Fibroblast of lung (primary cell): ENCODE results near the gene SUPT5H.

Source experiments
- EZH2 ChIP-seq: IDR thresholded peaks from 2 replicates; pipeline ENCODE4 v1.5.1; 2012; ENCODE audit warnings: low read length, control low read depth, mild to moderate bottlenecking; ENCODE audit errors: missing control alignments
- TF ChIP-seq, protein P1 (sequence below), 2 donors: IDR thresholded peaks in 1 of 2; conservative IDR thresholded peaks in 1 of 2; 1 replicate in 1 of 2; 2 replicates in 1 of 2; pipeline ENCODE4 v1.5.1; 2011 to 2012; ENCODE audit warnings: low read length in 2 of 2, control low read depth in 1 of 2, inconsistent platforms in 1 of 2, low read depth in 1 of 2, mild to moderate bottlenecking in 1 of 2

DNA sequence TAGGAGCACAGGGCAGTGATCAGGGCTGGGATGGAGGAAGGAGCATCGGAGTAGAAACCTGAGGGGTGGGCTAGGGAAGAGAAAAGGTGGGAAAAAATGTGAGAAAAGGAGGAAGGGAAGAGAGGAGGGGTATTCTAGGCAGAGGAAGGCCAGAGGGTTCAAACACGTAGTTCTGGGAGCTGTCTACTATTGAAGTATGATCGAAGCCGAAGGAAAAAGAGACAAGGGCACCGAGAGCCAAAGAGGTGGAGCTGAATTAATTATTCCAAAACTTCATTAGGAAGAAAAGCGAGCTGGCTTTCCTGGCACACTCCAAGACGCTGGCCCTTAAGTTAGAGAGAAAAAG is 61.2 kb downstream of the SUPT5H start:
- TF ChIP-seq, protein P1, sequence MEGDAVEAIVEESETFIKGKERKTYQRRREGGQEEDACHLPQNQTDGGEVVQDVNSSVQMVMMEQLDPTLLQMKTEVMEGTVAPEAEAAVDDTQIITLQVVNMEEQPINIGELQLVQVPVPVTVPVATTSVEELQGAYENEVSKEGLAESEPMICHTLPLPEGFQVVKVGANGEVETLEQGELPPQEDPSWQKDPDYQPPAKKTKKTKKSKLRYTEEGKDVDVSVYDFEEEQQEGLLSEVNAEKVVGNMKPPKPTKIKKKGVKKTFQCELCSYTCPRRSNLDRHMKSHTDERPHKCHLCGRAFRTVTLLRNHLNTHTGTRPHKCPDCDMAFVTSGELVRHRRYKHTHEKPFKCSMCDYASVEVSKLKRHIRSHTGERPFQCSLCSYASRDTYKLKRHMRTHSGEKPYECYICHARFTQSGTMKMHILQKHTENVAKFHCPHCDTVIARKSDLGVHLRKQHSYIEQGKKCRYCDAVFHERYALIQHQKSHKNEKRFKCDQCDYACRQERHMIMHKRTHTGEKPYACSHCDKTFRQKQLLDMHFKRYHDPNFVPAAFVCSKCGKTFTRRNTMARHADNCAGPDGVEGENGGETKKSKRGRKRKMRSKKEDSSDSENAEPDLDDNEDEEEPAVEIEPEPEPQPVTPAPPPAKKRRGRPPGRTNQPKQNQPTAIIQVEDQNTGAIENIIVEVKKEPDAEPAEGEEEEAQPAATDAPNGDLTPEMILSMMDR (conservative IDR thresholded peaks at IDR 0.05 in 1 of 2, IDR thresholded peaks at IDR 0.05 in 1 of 2; ENCODE audit: low read depth in 1 of 2, low read length in 2 of 2): no peak
- TF ChIP-seq EZH2: no peak
